GM12891 (cell line): ENCODE measurements around the gene GRK1.

Source experiments
- PAX5 ChIP-seq: IDR thresholded peaks from 2 replicates; pipeline ENCODE4 v1.6.1; 2011; ENCODE audit warnings: low read length, moderate library complexity, mild to moderate bottlenecking; ENCODE audit not compliant: insufficient read depth, severe bottlenecking
- POLR2A ChIP-seq: IDR thresholded peaks from 2 replicates; pipeline ENCODE4 v1.6.1; 2011; ENCODE audit warnings: low read depth, low read length, control low read depth
- POLR2AphosphoS5 ChIP-seq: IDR thresholded peaks from 2 replicates; pipeline ENCODE4 v1.6.1; 2011; ENCODE audit warnings: low read depth, low read length, control low read depth
- POU2F2 ChIP-seq: IDR thresholded peaks from 2 replicates; pipeline ENCODE4 v1.6.1; 2011; ENCODE audit warnings: low read depth, mild to moderate bottlenecking, control low read depth, low read length, moderate library complexity
- SPI1 ChIP-seq: IDR thresholded peaks from 2 replicates; pipeline ENCODE4 v1.6.1; 2011; ENCODE audit warnings: low read depth, low read length, control low read depth
- TAF1 ChIP-seq: IDR thresholded peaks from 2 replicates; pipeline ENCODE4 v1.6.1; 2011; ENCODE audit warnings: low read depth, low read length, control low read depth

DNA sequence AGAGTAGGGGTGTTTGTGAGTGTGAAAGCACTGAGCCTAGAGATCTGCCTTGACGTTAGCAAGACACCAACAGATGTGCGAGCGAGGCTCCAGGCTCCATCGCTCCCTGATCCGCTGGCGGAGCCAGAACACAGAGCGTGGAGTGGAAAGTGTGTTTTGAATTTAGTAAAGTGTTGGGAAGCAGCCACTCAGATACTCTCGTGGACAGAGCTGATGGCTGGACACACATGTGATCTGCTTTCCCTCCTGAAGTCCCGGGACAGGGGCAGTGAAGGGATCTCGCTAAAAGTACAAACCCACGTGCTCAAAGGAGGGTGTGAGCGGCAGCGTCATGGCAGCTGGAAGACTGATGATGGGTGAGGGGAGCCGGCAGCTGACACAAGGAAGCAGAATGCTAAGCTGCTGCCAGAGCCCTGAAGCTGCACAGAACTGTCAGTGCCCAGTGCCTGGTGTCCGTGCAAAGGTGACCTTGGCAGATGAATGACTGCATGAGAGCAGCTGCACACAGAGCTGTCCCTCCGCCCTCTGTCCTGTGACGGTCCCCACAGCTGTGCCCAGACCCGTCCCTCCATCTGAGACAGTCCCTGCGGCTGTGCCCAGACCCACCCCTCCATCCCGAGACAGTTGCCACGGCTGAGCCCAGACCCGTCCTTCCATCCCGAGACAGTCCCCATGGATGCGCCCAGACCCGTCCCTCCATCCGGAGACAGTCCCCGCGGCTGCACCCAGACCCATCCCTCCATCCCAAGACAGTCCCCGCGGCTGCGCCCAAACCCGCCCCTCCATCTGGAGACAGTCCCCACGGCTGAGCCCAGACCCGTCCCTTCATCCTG lies 62.4 kb downstream of the GRK1 start:
- TF ChIP-seq POLR2A (no peak), POLR2AphosphoS5 (no peak), POU2F2 (no peak), TAF1 (no peak), SPI1 (no peak), PAX5 (no peak)
